Loucy (cell line): Measurements from ENCODE around the gene HOXB9.

ENCODE experiments used
- H2AFZ ChIP-seq: fragments of 200-600 bp; sonication (generic); 2 replicates; pipeline ENCODE4 v1.6.0; 2016; ENCODE audit warnings: antibody characterized with exemption, mild to moderate bottlenecking, low read length, moderate library complexity
- H3F3A ChIP-seq: fragments of 200-600 bp; 2 replicates; pipeline ENCODE4 v1.6.0; 2016; ENCODE audit warnings: antibody characterized with exemption, low read depth, mild to moderate bottlenecking
- H3K27me3 ChIP-seq: fragments of 200-600 bp; sonication (generic); 2 replicates; pipeline ENCODE4 v1.6.1; 2014; ENCODE audit warnings: low read length, mild to moderate bottlenecking; ENCODE audit not compliant: insufficient read depth, poor library complexity, severe bottlenecking
- H3K36me3 ChIP-seq: fragments of 200-600 bp; sonication (generic); 2 replicates; pipeline ENCODE4 v1.6.1; 2016; ENCODE audit warnings: low read length; ENCODE audit not compliant: insufficient read depth
- H3K4me1 ChIP-seq: fragments of 200-600 bp; sonication (generic); 2 replicates; pipeline ENCODE4 v1.5.1; 2014; ENCODE audit warnings: low read length, mild to moderate bottlenecking; ENCODE audit not compliant: insufficient read depth, poor library complexity, severe bottlenecking
- H3K4me2 ChIP-seq: fragments of 200-600 bp; sonication (generic); 2 replicates; pipeline ENCODE4 v1.6.0; 2014; ENCODE audit warnings: antibody characterized with exemption, low read length, low read depth, mild to moderate bottlenecking; ENCODE audit not compliant: poor library complexity, severe bottlenecking
- H3K4me3 ChIP-seq: fragments of 200-600 bp; sonication (generic); 2 replicates; pipeline ENCODE4 v1.5.1; 2014; ENCODE audit warnings: low read length, mild to moderate bottlenecking, mixed read lengths; ENCODE audit not compliant: poor library complexity, severe bottlenecking
- H3K79me2 ChIP-seq: fragments of 200-600 bp; sonication (generic); 2 replicates; pipeline ENCODE4 v1.6.1; 2014; ENCODE audit warnings: low read length; ENCODE audit not compliant: insufficient read depth
- H3K9ac ChIP-seq: fragments of 200-600 bp; sonication (generic); 2 replicates; pipeline ENCODE4 v1.6.0; 2014; ENCODE audit warnings: mild to moderate bottlenecking, low read depth, low read length, moderate library complexity; ENCODE audit not compliant: poor library complexity, severe bottlenecking
- H3K9me2 ChIP-seq: fragments of 200-600 bp; sonication (generic); replicated peaks from 2 replicates; pipeline ENCODE4 v1.6.1; 2016; ENCODE audit warnings: low read depth, low read length, mixed read lengths
- H3K9me3 ChIP-seq: fragments of 200-600 bp; sonication (generic); 2 replicates; pipeline ENCODE4 v1.6.1; 2014; ENCODE audit warnings: mild to moderate bottlenecking, antibody characterized with exemption, low read length, low read depth; ENCODE audit not compliant: insufficient read depth
- H4K20me1 ChIP-seq: fragments of 200-600 bp; sonication (generic); 2 replicates; pipeline ENCODE4 v1.6.0; 2014; ENCODE audit warnings: antibody characterized with exemption, low read length, mild to moderate bottlenecking; ENCODE audit not compliant: insufficient read depth, poor library complexity, severe bottlenecking
- EZH2phosphoT487 ChIP-seq: fragments of 200-600 bp; IDR thresholded peaks from 2 replicates; pipeline ENCODE4 v1.6.1; 2018; ENCODE audit warnings: antibody characterized with exemption, mild to moderate bottlenecking, moderate library complexity, borderline replicate concordance
- TF ChIP-seq, protein P1 (sequence below): fragments of 200-600 bp; sonication (generic); conservative IDR thresholded peaks from 2 replicates; pipeline ENCODE4 v1.5.1; 2014; ENCODE audit warnings: mild to moderate bottlenecking, antibody characterized with exemption, low read length

Gene HOXB9

DNA sequence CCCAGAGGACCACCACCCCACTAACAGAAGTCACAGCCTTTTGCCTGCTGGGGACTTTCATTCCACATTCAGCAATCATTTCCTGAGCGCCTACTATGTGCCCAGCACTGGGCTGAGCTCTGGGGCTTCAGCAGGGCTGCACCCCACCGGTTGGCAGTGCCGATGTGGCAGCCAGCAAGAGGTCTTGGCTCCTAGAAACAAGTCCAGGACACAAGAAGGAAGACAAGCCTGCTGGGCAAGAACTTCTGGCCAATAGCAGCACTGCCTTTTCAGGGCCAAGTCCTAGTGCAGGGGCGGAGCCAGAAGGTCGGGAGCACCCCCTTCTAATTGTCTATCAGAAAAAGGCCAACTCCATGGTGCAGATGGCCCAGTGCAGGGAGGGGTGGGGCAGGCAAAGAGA, 13.0 kb upstream of the HOXB9 start:
- Histone ChIP-seq H2AFZ (no peak overlapping the region), H3K27me3 (peaks cover 18% of the 10 kb centered on the region), H3K9ac (peak overlapping the region; percentile 98), H3K36me3 (peaks cover 10% of the 10 kb centered on the region; the same call in 1 of the 2 replicates), H3K79me2 (peaks cover 100% of the 10 kb centered on the region), H3K4me1 (peaks cover 85% of the 10 kb centered on the region), H3K4me2 (peak overlapping the region; percentile 95), H3F3A (no peaks in the 10 kb centered on the region), H3K9me3 (no peaks in the 10 kb centered on the region), H3K4me3 (peak overlapping the region; percentile 89), H4K20me1 (peaks cover 35% of the 10 kb centered on the region), H3K9me2 (no peaks in the 10 kb centered on the region)
- TF ChIP-seq, protein P1, sequence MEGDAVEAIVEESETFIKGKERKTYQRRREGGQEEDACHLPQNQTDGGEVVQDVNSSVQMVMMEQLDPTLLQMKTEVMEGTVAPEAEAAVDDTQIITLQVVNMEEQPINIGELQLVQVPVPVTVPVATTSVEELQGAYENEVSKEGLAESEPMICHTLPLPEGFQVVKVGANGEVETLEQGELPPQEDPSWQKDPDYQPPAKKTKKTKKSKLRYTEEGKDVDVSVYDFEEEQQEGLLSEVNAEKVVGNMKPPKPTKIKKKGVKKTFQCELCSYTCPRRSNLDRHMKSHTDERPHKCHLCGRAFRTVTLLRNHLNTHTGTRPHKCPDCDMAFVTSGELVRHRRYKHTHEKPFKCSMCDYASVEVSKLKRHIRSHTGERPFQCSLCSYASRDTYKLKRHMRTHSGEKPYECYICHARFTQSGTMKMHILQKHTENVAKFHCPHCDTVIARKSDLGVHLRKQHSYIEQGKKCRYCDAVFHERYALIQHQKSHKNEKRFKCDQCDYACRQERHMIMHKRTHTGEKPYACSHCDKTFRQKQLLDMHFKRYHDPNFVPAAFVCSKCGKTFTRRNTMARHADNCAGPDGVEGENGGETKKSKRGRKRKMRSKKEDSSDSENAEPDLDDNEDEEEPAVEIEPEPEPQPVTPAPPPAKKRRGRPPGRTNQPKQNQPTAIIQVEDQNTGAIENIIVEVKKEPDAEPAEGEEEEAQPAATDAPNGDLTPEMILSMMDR, result no peak
- no peak for TF ChIP-seq EZH2phosphoT487

DNA sequence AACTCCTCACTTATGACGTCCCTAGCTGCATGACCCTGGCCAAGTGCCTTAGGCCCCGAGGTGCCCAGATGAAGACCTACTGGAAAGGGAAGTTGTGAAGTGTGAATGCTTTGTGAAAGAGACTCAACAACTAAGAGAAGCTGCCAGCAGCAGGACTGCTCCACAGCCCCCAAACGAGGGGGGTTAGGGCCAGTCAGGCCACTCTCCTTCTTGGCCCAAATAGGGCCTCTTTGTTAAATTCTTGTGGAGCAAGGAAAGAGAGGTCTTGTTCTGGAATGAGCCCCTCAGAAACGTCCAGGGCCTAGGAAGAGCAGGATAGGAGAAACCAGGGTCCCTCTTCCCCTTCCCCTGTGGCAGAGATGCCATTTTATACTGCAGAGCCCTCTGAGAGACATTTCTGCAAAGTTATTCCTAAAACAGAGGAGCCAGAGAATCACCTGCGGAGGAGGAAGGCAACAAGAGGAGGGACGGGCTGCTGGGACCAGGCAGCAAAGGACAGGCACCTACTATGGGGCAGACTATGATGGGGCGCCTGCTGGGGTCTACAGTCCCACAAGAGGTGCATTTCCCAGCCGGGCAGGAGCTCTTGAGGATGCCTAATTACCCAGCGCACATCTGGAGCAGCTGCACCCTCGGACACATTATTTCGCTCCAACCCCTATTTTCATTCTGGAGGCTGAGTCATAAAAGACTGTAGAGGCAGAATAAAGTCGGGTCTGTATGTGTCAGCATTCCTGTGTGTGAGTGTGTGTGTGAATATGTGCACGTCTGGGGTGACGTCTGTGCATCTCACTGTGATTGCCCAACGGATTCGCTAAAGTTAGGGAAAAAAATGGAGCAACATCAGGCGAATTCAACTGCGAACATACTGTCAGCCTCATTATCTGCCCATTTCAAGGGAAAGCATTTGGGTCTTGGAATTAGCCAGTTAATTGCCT, 11.4 kb upstream of the HOXB9 start:
- Histone ChIP-seq H3K27me3 (peaks cover 4% of the 10 kb centered on the region), H2AFZ (no peak overlapping the region), H3K9me2 (no peaks in the 10 kb centered on the region), H3K4me2 (peak overlapping the region; percentile 95), H3K36me3 (peaks cover 10% of the 10 kb centered on the region; the same call in 1 of the 2 replicates), H4K20me1 (peaks cover 20% of the 10 kb centered on the region), H3K4me3 (peak overlapping the region; percentile 89), H3K9me3 (no peaks in the 10 kb centered on the region), H3K4me1 (peaks cover 73% of the 10 kb centered on the region), H3K9ac (peak overlapping the region; percentile 98), H3F3A (no peaks in the 10 kb centered on the region), H3K79me2 (peaks cover 100% of the 10 kb centered on the region)
- TF ChIP-seq, protein P1, result no peak
- no peak for TF ChIP-seq EZH2phosphoT487

DNA sequence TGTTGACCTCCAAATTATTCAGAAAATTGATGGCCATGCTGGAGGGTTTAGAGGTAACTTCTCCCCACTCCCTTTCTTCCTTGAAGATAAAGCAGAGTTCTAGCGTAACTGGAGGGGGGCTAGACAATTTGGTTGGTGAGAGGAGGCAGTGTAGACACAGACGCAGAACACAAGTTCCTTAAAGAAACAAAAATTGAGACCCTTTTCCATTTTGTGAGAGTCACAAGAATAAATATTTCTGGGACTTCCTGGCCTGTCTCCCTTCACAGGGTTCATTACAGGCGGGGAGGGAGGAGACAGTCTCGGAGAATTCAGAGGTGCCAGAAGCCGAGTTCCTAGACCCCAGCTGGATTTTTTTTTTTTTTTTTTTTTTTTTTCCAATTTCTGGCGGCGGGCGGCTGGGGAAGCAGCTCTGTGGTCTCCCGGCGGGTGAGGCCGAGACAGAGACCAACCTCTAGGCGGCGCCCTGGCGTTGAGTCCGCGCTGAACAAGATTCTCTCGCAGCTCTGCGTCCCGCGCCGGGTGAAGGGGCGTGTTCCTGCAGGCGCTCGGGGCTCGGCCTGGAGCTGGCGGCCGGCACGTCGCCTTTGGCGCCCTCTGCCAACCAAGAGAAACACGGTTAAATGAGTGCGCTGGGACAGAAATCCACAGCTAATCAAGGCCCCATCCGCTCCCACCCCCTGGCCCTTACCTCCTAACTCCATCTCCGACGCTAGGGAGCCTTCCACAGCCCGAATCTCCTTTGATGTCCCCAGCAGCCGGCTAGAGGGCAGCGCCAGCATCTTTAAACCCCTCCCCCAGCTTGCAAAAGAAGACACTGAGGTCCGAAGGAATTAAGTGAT, 10.2 kb upstream of the HOXB9 start:
- Histone ChIP-seq H3K36me3 (peaks cover 10% of the 10 kb centered on the region; the same call in 1 of the 2 replicates), H4K20me1 (peaks cover 15% of the 10 kb centered on the region), H2AFZ (no peak overlapping the region), H3K4me3 (peak overlapping the region; percentile 89), H3K4me2 (peak overlapping the region; percentile 95), H3K27me3 (no peaks in the 10 kb centered on the region), H3K9me2 (no peaks in the 10 kb centered on the region), H3K4me1 (peaks cover 79% of the 10 kb centered on the region), H3K9me3 (no peaks in the 10 kb centered on the region), H3K9ac (peak overlapping the region; percentile 98), H3K79me2 (peaks cover 100% of the 10 kb centered on the region), H3F3A (no peaks in the 10 kb centered on the region)
- no peak for TF ChIP-seq EZH2phosphoT487
- TF ChIP-seq, protein P1, result peak; percentile 71
